Breast epithelium (tissue), 4 donors: Measurements from ENCODE around the gene FANCD2OS. TPM values are rescaled to one million over a fixed set of nuclear protein-coding genes. Genes with fewer than 3 reads are reported as not detected.
A peak's percentile ranks its signal among the peaks of the same experiment; 100 is the strongest.

ENCODE experiments used
- DNase-seq, 2 donors: peaks; one replicate each; pipeline ENCODE4 v3.0.0-alpha.2; 2019; ENCODE audit warnings: low spot score in 2 of 2
- H3K27ac ChIP-seq, 2 donors: fragments of 200-600 bp; sonication (generic) in 1 of 2; one replicate each; pipeline ENCODE4 v1.5.1; 2016 to 2019; ENCODE audit warnings: mild to moderate bottlenecking in 1 of 2
- H3K27me3 ChIP-seq, 2 donors: fragments of 200-600 bp; sonication (generic) in 1 of 2; one replicate each; pipeline versions ENCODE4 v1.5.1 to v1.6.0; 2017 to 2019; ENCODE audit warnings: control low read depth in 1 of 2, mild to moderate bottlenecking in 1 of 2
- H3K36me3 ChIP-seq: fragments of 200-600 bp; one replicate; pipeline ENCODE4 v1.5.1; 2019
- H3K4me1 ChIP-seq, 2 donors: fragments of 200-600 bp; sonication (generic); one replicate each; pipeline ENCODE4 v1.5.1; 2016 to 2019; ENCODE audit warnings: control low read depth in 1 of 2
- H3K4me3 ChIP-seq, 3 donors: fragments of 200-600 bp; sonication (generic); 1 replicate in 2 of 3; 2 replicates in 1 of 3; pipeline ENCODE4 v1.5.1; 2016 to 2019; ENCODE audit warnings: mild to moderate bottlenecking in 3 of 3, moderate library complexity in 2 of 3
- H3K9me3 ChIP-seq, 2 donors: fragments of 200-600 bp; sonication (generic) in 1 of 2; one replicate each; pipeline ENCODE4 v1.5.1; 2016 to 2019; ENCODE audit warnings: control low read depth in 1 of 2
- POLR2A ChIP-seq: fragments of 450-650 bp; IDR thresholded peaks from one replicate; pipeline ENCODE4 v1.6.1; 2016; ENCODE audit warnings: antibody characterized with exemption, mild to moderate bottlenecking, moderate library complexity
- POLR2AphosphoS5 ChIP-seq, 3 donors: sonication (generic); formaldehyde crosslinking; IDR thresholded peaks; one replicate each; pipeline ENCODE4 v1.6.1; 2017; ENCODE audit warnings: antibody characterized with exemption in 3 of 3
- intact Hi-C: fragments of 100-400 bp; cut with DNase I; formaldehyde crosslinking; loops from one replicate; pipeline ENCODE4 v1.15.1; 2023; ENCODE audit warnings: low total_unique reads
- total RNA-seq, 3 donors: library from RNA; depleted of rRNA; stranded (reverse); fragments of >200 nt; gene quantifications; one replicate each; pipeline ENCODE4 v1.1.0, GENCODE V29; 2016
- TF ChIP-seq, protein P1 (sequence below), 3 donors: fragments of 450-650 bp; IDR thresholded peaks; one replicate each; pipeline ENCODE4 v1.5.1; 2016 to 2017; ENCODE audit warnings: antibody characterized with exemption in 3 of 3, mild to moderate bottlenecking in 3 of 3, moderate library complexity in 3 of 3

FANCD2OS gene
- total RNA-seq, 3 donors from 2014 or later = not detected

GRCh38 chr3:10150987-10151386 lies 42.9 kb upstream of the FANCD2OS start:
- intact Hi-C loops = no loop called here
- no peaks in the 10 kb centered on the region for H3K4me1 ChIP-seq
- peaks cover 6% of the 10 kb centered on the region for H3K36me3 ChIP-seq

DNA sequence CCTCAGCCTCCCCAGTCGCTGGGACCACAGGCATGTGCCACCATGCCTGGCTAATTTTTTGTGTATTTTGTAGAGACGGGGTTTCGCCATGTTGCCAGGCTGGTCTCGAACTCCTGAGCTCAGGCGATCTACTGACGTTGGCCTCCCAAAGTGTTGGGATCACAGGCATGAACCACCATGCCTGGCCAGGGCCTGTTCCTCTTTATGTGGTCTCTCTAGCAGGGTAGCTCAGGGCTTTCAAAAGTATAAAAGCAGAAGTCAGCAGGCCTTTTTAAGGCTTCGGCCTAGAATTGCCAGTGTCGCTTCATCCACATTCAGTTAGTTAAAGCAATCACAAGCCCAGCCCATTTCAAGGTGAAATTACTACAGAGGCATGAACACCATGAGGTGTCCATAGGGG lies 41.2 kb upstream of the FANCD2OS start:
- intact Hi-C loops = no loop called here
- no peak for TF ChIP-seq POLR2A
- TF ChIP-seq, protein P1, sequence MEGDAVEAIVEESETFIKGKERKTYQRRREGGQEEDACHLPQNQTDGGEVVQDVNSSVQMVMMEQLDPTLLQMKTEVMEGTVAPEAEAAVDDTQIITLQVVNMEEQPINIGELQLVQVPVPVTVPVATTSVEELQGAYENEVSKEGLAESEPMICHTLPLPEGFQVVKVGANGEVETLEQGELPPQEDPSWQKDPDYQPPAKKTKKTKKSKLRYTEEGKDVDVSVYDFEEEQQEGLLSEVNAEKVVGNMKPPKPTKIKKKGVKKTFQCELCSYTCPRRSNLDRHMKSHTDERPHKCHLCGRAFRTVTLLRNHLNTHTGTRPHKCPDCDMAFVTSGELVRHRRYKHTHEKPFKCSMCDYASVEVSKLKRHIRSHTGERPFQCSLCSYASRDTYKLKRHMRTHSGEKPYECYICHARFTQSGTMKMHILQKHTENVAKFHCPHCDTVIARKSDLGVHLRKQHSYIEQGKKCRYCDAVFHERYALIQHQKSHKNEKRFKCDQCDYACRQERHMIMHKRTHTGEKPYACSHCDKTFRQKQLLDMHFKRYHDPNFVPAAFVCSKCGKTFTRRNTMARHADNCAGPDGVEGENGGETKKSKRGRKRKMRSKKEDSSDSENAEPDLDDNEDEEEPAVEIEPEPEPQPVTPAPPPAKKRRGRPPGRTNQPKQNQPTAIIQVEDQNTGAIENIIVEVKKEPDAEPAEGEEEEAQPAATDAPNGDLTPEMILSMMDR (IDR thresholded peaks at IDR 0.05) = no peak
- no peak for TF ChIP-seq POLR2AphosphoS5 (IDR thresholded peaks at IDR 0.05)
- H3K4me3 ChIP-seq = no peak overlapping the region
- no peak for DNase-seq
- no peaks in the 10 kb centered on the region for H3K27me3 ChIP-seq
- no peak overlapping the region for H3K27ac ChIP-seq
- H3K4me1 ChIP-seq = no peaks in the 10 kb centered on the region
- H3K36me3 ChIP-seq = peaks cover 6% of the 10 kb centered on the region
- no peaks in the 10 kb centered on the region for H3K9me3 ChIP-seq

More at GRCh38 chr3:10150987-10151386, 42.9 kb upstream of the FANCD2OS start:
- TF ChIP-seq POLR2AphosphoS5 (IDR thresholded peaks at IDR 0.05) (no peak), POLR2A (no peak)
- TF ChIP-seq, protein P1 (IDR thresholded peaks at IDR 0.05) = no peak
- no peak for DNase-seq
- Histone ChIP-seq H3K27me3 (no peaks in the 10 kb centered on the region), H3K4me3 (no peak overlapping the region), H3K9me3 (no peaks in the 10 kb centered on the region), H3K27ac (no peak overlapping the region)

DNA sequence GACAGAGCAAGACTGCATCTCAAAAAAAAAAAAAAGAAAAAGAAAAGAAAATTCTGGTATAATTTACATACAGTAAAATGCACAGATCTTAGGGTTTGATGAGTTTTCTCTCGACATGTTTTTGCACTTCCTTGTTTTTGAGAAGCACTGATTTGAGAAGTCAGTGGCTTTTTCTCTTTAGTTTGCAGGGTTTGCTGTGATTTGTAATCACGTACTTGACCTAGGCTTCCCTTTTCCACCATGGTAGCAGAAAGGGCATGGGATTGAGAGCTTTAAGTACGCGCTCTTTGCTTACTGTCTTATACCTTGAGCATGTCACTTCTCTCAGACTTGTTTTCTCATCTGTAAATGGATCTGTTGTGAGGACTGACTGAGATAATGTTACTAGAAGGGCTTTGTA lies 37.6 kb upstream of the FANCD2OS start:
- Histone ChIP-seq H3K4me1 (peaks cover 4% of the 10 kb centered on the region in 2 donors), H3K36me3 (peaks cover 6% of the 10 kb centered on the region), H3K4me3 (no peak overlapping the region), H3K27me3 (no peaks in the 10 kb centered on the region), H3K9me3 (no peaks in the 10 kb centered on the region), H3K27ac (no peak overlapping the region)
- intact Hi-C loops = no loop called here
- TF ChIP-seq, protein P1 (IDR thresholded peaks at IDR 0.05) = no peak
- no peak for TF ChIP-seq POLR2A
- no peak for TF ChIP-seq POLR2AphosphoS5 (IDR thresholded peaks at IDR 0.05)
- no peak for DNase-seq

DNA sequence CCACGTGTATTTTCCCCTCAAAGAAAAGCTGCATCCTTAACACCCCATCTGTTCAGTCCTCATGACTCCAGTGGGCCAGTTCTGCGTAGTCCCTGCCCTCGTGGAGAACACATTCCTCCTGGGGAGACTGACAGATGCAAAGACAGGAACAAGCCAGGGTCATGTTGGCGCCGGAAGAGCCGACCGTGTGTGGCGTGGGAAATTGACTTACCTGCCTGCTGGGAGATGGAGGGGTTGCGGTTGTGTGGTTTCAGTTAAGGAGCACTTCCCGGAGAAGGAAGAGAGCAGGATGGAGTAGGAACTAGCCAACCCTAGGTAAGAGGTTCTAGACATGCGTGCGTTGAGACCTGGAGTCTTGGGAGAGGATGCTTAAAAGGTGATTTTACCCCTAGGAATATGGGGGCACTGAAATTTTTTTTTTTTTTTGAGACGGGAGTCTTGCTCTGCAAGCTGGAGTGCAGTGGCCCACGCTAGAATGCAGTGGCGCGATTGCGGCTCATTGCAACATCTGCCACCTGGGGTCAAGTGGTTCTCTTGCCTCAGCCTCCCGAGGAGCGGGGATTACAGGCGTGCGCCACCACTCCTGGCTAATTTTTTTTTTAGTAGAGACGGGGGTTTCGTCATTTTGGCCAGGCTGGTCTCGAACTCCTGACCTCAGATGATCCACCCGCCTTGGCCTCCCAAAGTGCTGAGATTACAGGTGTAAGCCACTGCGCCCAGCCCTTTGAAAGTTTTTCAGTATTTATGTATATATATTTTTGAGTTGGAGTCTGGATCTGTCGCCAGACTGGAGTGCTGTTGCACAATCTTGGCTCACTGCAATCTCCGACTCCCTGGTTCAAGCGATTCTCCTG lies 34.9 kb upstream of the FANCD2OS start:
- Histone ChIP-seq H3K9me3 (no peaks in the 10 kb centered on the region), H3K4me1 (peaks cover 4% of the 10 kb centered on the region in 2 donors), H3K27ac (peak overlapping the region in 1 of 2 donors; percentile 94), H3K36me3 (no peaks in the 10 kb centered on the region), H3K27me3 (no peaks in the 10 kb centered on the region), H3K4me3 (peak overlapping the region; percentile 64 to 93 (median 83))
- TF ChIP-seq POLR2A (no peak), POLR2AphosphoS5 (IDR thresholded peaks at IDR 0.05) (no peak)
- TF ChIP-seq, protein P1 (IDR thresholded peaks at IDR 0.05) = no peak
- intact Hi-C loops = no loop called here
- DNase-seq = no peak

DNA sequence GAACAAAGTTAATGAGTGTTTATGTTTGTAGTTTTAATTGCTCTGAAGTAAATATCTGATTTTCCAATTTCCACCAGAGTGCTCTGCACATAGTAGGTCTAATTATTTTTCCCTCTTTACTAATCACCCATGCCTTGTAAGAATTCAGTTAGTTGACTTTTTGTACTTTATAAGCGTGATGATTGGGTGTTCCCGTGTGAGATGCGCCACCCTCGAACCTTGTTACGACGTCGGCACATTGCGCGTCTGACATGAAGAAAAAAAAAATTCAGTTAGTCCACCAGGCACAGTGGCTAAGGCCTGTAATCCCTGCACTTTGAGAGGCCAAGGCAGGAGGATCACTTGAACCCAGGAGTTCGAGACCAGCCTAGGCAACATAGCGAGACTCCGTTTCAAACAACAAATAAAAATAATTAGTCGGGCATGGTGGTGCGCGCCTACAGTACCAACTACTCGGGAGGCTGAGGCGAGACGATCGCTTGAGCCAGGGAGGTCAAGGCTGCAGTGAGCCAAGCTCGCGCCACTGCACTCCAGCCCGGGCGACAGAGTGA lies 33.0 kb upstream of the FANCD2OS start:
- Histone ChIP-seq H3K9me3 (no peaks in the 10 kb centered on the region), H3K36me3 (no peaks in the 10 kb centered on the region), H3K27ac (peak overlapping the region in 1 of 2 donors; percentile 87), H3K4me1 (peaks cover 4% of the 10 kb centered on the region in 2 donors), H3K4me3 (peak overlapping the region; percentile 64 to 93 (median 83)), H3K27me3 (no peaks in the 10 kb centered on the region)
- no peak for DNase-seq
- intact Hi-C loops = no loop called here
- TF ChIP-seq, protein P1 (IDR thresholded peaks at IDR 0.05) = no peak
